HG03432 (cell line): Measurements from ENCODE around the gene OXTR.
"Not testable (repeated sequence)": the region's sequence is repeated elsewhere in the genome, so short reads cannot be mapped to it uniquely, and the experiment has no call there.

ENCODE experiments used
- ATAC-seq: cut with Tn5 transposase; IDR thresholded peaks from one replicate; pipeline ENCODE4 v1.9.1; 2021; ENCODE audit warnings: mild to moderate bottlenecking, moderate library complexity; ENCODE audit not compliant: unreplicated experiment

Gene OXTR

GRCh38 chr3:8743021-8743601, 26.3 kb downstream of the OXTR start:
- no peak for ATAC-seq

- ATAC-seq = no peak
Observed at GRCh38 chr3:8741581-8742261, 27.7 kb downstream of the OXTR start.

- peak; percentile 79 for ATAC-seq
Observed at GRCh38 chr3:8739757-8740504, 29.5 kb downstream of the OXTR start.

- ATAC-seq = no peak
Observed at GRCh38 chr3:8738639-8739038, 30.8 kb downstream of the OXTR start.

DNA sequence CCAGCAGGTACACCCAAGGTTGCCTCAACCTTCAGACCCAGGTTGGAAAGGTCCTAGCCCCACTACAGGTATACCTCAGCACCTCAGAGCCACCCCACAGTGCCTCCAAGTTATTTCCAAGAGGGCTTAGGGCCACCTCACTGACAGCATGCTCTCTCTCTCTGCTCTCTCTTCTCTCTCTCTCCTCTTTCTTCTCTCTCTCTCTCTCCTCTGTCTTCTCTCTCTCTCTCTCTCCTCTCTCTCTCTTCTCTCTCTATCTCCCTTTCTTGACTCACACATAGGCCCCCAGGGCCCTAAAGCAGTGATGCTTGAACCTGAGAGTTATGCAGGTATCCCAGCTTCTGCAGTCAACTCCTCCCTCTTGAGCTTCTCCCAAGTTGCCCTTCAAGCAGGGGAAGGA, 31.6 kb downstream of the OXTR start:
- ATAC-seq = no peak

DNA sequence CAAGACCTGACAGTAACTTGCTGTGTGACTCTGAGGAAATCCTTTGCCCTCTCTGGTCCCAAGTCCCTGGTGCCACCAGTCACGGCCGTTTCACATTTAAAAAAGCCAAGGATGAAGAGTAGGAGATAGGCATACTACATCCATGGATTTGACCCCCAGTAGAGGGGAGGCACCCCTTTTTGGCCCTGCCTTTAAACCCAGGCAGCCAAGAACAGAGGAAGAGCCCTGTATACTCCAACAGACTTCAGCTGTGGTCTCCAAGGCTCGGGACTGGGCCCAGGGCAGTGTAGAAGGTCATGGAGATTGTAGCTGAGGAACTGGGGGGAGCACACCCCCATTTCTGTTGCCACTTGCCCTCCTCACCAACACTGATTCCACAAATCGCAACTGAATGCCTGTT, 32.1 kb downstream of the OXTR start:
- no peak for ATAC-seq

GRCh38 chr3:8736436-8736835, 33.0 kb downstream of the OXTR start:
- no peak for ATAC-seq

GRCh38 chr3:8734908-8735307, 34.5 kb downstream of the OXTR start:
- ATAC-seq = no peak

- ATAC-seq = no peak
Observed at GRCh38 chr3:8734137-8734878, 35.1 kb downstream of the OXTR start.

DNA sequence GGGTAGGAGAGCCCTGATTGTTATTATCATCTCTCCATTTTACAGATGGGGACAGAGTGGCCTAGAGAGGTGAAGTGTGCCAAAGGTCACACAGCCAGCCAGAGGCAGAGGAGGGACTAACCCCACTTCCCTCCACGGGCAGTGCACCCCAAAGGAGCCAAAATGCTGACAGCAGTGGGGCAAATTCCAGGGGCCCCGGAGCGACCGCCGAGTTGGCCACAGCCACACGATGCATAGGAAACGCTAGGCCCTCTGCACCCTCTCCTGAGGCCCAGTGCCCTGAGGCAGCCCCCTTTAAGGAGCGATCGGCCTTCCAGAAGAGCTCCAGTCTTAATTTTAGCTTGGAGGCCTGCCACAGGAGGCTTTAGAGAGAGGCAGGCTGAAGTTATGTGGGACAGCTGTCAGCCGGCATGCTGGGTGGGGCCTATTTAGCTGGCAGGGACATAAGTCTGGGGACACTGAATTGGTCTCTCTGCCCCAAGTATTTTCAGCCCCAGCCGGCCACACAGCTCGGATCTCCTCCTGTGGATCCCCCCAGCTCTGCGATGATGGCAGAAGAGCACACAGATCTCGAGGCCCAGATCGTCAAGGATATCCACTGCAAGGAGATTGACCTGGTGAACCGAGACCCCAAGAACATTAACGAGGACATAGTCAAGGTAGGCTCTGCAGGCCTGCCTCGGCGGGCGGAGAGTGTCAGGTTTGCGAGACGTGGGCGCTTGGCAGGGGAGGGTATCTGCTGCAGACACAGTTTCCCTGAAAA, 35.9 kb downstream of the OXTR start, which contains the start of gene CAV3:
Gene CAV3, plus strand, starts transcription at position 471 of the 763 bp plus-strand sequence. Its CDS starts 75 bp downstream, at position 546.
- ATAC-seq = no peak

GRCh38 chr3:8732413-8732812, 37.0 kb downstream of the OXTR start:
- ATAC-seq = no peak

DNA sequence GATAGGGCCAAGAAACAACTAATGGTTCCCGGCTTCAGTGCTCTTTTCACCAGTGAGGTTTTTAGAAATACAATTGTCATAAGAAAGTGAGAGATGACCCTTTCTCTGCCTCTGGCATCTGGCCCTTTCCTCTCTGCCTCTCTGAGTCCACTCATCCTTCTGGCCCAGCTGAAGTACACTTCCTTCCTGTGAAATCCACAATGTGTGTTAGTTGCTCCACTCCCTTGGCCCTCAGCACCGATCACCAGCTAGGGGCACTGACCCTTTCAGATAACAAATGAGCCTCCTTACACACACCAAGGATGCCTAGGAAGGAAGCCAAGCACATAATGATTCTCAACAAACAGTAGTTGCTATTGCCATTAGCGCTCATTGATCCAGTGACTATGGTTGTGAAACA, 38.8 kb downstream of the OXTR start:
- ATAC-seq = no peak

DNA sequence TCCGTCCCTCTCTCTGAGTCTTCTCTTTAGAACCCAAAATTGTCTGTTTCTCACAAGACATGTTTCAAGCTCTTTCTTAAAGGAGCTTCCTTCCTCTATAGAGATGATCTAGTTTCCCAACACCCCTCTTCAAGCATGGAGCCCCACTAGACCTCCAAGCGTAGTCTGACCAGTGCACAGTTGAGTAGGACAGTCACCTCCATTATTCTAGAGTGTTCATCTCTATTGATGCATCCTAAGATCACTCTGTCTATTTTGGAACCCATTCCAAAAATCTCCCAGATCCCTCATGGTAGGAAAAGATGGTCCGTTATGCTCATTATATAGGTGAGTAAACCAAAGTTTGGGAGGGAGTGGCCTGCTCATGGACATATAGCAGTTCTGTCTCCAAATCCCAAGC, 39.9 kb downstream of the OXTR start:
- no peak for ATAC-seq

- no peak for ATAC-seq
Observed at GRCh38 chr3:8727605-8728512, 41.6 kb downstream of the OXTR start.

- no peak for ATAC-seq
Observed at GRCh38 chr3:8724108-8724752, 45.2 kb downstream of the OXTR start.

- ATAC-seq = no peak
Observed at GRCh38 chr3:8723612-8724011, 45.8 kb downstream of the OXTR start.

GRCh38 chr3:8722808-8723207, 46.6 kb downstream of the OXTR start:
- no peak for ATAC-seq

GRCh38 chr3:8715757-8716156, 53.7 kb downstream of the OXTR start:
- ATAC-seq = not testable (repeated sequence)
